ENCODE measurements around the gene PKP1. TPM values are rescaled to one million over a fixed set of nuclear protein-coding genes. Genes with fewer than 3 reads are reported as not detected.

The PKP1 gene
- total and polyA plus RNA-seq, 2 experiments from 2014 or later, result 0.19 to 0.83 TPM

DNA sequence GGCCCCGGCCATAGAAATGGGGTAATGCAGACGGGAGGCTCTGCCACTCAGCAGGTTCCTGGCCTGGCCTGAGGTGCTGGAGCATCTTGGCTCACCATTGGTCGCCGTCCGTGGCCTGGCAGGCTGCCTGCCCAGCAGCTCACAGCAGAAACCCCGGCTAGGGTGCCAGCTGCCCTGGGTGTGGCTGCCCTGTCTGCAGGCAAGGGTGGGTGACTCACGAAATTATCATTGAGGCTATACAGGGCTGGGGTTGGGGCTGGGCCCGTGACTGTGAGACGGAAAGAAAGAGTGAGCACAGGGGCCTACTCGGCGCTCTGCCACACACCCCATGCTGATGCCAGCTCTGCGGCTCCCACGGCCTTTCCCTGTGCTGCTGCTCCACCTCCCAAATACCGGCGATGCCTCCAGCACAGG lies 8.0 kb upstream of the PKP1 start (continued):
- TF ChIP-seq POLR2AphosphoS5 (IDR thresholded peaks at IDR 0.05; ENCODE audit: low read depth), result no peak
- TF ChIP-seq REST (IDR thresholded peaks at IDR 0.05; ENCODE audit: unreplicated experiment), result no peak
- no peak for TF ChIP-seq ZNF114 (CRISPR knock-in tag; IDR thresholded peaks at IDR 0.05)
- no peak for TF ChIP-seq NANOG (IDR thresholded peaks at IDR 0.05; ENCODE audit: borderline replicate concordance)
- TF ChIP-seq, protein P1, sequence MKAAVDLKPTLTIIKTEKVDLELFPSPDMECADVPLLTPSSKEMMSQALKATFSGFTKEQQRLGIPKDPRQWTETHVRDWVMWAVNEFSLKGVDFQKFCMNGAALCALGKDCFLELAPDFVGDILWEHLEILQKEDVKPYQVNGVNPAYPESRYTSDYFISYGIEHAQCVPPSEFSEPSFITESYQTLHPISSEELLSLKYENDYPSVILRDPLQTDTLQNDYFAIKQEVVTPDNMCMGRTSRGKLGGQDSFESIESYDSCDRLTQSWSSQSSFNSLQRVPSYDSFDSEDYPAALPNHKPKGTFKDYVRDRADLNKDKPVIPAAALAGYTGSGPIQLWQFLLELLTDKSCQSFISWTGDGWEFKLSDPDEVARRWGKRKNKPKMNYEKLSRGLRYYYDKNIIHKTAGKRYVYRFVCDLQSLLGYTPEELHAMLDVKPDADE (IDR thresholded peaks at IDR 0.05), result no peak
- no peak for TF ChIP-seq JUNB (IDR thresholded peaks at IDR 0.05; ENCODE audit: unreplicated experiment)
- no peak for TF ChIP-seq STAT1 (IDR thresholded peaks at IDR 0.05; ENCODE audit: unreplicated experiment)
- no peak for TF ChIP-seq ZNF331 (CRISPR knock-in tag; IDR thresholded peaks at IDR 0.05; ENCODE audit: low read depth)

- Mint-ChIP-seq H3K4me1 (peaks cover 11% of the 10 kb centered on the region; the same call in 1 of the 3 replicates), H3K27me3 (ENCODE audit: insufficient read depth, low read depth, poor library complexity) (peaks cover 9% of the 10 kb centered on the region)
- no peak for TF ChIP-seq NANOG (IDR thresholded peaks at IDR 0.05; ENCODE audit: borderline replicate concordance)
- TF ChIP-seq, protein P2, sequence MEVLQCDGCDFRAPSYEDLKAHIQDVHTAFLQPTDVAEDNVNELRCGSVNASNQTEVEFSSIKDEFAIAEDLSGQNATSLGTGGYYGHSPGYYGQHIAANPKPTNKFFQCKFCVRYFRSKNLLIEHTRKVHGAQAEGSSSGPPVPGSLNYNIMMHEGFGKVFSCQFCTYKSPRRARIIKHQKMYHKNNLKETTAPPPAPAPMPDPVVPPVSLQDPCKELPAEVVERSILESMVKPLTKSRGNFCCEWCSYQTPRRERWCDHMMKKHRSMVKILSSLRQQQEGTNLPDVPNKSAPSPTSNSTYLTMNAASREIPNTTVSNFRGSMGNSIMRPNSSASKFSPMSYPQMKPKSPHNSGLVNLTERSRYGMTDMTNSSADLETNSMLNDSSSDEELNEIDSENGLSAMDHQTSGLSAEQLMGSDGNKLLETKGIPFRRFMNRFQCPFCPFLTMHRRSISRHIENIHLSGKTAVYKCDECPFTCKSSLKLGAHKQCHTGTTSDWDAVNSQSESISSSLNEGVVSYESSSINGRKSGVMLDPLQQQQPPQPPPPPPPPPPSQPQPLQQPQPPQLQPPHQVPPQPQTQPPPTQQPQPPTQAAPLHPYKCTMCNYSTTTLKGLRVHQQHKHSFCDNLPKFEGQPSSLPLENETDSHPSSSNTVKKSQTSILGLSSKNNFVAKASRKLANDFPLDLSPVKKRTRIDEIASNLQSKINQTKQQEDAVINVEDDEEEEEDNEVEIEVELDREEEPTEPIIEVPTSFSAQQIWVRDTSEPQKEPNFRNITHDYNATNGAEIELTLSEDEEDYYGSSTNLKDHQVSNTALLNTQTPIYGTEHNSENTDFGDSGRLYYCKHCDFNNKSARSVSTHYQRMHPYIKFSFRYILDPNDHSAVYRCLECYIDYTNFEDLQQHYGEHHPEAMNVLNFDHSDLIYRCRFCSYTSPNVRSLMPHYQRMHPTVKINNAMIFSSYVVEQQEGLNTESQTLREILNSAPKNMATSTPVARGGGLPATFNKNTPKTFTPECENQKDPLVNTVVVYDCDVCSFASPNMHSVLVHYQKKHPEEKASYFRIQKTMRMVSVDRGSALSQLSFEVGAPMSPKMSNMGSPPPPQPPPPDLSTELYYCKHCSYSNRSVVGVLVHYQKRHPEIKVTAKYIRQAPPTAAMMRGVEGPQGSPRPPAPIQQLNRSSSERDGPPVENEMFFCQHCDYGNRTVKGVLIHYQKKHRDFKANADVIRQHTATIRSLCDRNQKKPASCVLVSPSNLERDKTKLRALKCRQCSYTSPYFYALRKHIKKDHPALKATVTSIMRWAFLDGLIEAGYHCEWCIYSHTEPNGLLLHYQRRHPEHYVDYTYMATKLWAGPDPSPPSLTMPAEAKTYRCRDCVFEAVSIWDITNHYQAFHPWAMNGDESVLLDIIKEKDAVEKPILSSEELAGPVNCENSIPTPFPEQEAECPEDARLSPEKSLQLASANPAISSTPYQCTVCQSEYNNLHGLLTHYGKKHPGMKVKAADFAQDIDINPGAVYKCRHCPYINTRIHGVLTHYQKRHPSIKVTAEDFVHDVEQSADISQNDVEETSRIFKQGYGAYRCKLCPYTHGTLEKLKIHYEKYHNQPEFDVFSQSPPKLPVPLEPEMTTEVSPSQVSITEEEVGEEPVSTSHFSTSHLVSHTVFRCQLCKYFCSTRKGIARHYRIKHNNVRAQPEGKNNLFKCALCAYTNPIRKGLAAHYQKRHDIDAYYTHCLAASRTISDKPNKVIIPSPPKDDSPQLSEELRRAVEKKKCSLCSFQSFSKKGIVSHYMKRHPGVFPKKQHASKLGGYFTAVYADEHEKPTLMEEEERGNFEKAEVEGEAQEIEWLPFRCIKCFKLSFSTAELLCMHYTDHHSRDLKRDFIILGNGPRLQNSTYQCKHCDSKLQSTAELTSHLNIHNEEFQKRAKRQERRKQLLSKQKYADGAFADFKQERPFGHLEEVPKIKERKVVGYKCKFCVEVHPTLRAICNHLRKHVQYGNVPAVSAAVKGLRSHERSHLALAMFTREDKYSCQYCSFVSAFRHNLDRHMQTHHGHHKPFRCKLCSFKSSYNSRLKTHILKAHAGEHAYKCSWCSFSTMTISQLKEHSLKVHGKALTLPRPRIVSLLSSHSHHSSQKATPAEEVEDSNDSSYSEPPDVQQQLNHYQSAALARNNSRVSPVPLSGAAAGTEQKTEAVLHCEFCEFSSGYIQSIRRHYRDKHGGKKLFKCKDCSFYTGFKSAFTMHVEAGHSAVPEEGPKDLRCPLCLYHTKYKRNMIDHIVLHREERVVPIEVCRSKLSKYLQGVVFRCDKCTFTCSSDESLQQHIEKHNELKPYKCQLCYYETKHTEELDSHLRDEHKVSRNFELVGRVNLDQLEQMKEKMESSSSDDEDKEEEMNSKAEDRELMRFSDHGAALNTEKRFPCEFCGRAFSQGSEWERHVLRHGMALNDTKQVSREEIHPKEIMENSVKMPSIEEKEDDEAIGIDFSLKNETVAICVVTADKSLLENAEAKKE (CRISPR knock-in tag; IDR thresholded peaks at IDR 0.05), result no peak
- no peak for TF ChIP-seq EZH2 (IDR thresholded peaks at IDR 0.05; ENCODE audit: low read depth, unreplicated experiment)
- TF ChIP-seq STAT1 (IDR thresholded peaks at IDR 0.05; ENCODE audit: unreplicated experiment), result no peak
- TF ChIP-seq CREB1 (CRISPR knock-in tag; IDR thresholded peaks at IDR 0.05; ENCODE audit: low read depth), result no peak
- TF ChIP-seq ZNF331 (CRISPR knock-in tag; IDR thresholded peaks at IDR 0.05; ENCODE audit: low read depth), result no peak
- TF ChIP-seq, protein P1 (IDR thresholded peaks at IDR 0.05), result no peak
- no peak for TF ChIP-seq POLR2AphosphoS5 (IDR thresholded peaks at IDR 0.05; ENCODE audit: low read depth)
- TF ChIP-seq EZH2phosphoT487 (IDR thresholded peaks at IDR 0.05; ENCODE audit: unreplicated experiment), result no peak
Measured at GRCh38 chr1:201276891-201277290, 6.4 kb upstream of the PKP1 start.

More at GRCh38 chr1:201276891-201277290, 6.4 kb upstream of the PKP1 start:
- Mint-ChIP-seq H3K36me3 (ENCODE audit: low read depth) (no peaks in the 10 kb centered on the region), H3K27ac (no peak overlapping the region), H3K4me3 (no peak overlapping the region), H3K9me3 (no peaks in the 10 kb centered on the region)
- H3K9me2 ChIP-seq (ENCODE audit: insufficient read depth), result no peaks in the 10 kb centered on the region
- H3K4me1 ChIP-seq (ENCODE audit: insufficient read depth), result no peaks in the 10 kb centered on the region
- ATAC-seq, result no peak
- no peaks in the 10 kb centered on the region for H3K36me3 ChIP-seq (ENCODE audit: insufficient read depth)
- no peak overlapping the region for H3K4me3 ChIP-seq
- DNase-seq (ENCODE audit: low spot score), result no peak
- no peaks in the 10 kb centered on the region for H3F3A ChIP-seq (replicated peaks; ENCODE audit: low read depth)
- H3K4me2 ChIP-seq, result no peak overlapping the region
- H4K20me1 ChIP-seq (replicated peaks; ENCODE audit: insufficient read depth), result no peaks in the 10 kb centered on the region
- no peaks in the 10 kb centered on the region for H3K79me2 ChIP-seq (replicated peaks; ENCODE audit: insufficient read depth)
- H2AFZ ChIP-seq, result no peak overlapping the region
- H3K27ac ChIP-seq (ENCODE audit: low read depth), result no peak overlapping the region
- H3K27me3 ChIP-seq (ENCODE audit: insufficient read depth), result peaks cover 7% of the 10 kb centered on the region
